Activated CD4-positive, CD25-positive, alpha-beta regulatory T cell treated with anti-CD3 and anti-CD28 coated beads, Interleukin-2, amount 50 U/mL, for 24 hours (primary cell): ENCODE data around the gene SPRYD7.
"Not testable (repeated sequence)": the region's sequence is repeated elsewhere in the genome, so short reads cannot be mapped to it uniquely, and the experiment has no call there.

Experiments
- ATAC-seq, 2 donors: fragments of 150-1000 bp; cut with Tn5 transposase; one replicate each; pipeline ENCODE4 v1.10.0; 2021; ENCODE audit warnings: mild to moderate bottlenecking in 1 of 2, moderate library complexity in 1 of 2

The SPRYD7 gene

GRCh38 chr13:49932066-49932465, 4.1 kb downstream of the SPRYD7 start:
- ATAC-seq: no peak

GRCh38 chr13:49927755-49928154, 8.4 kb downstream of the SPRYD7 start:
- ATAC-seq: no peak

- ATAC-seq: no peak
These were observed 10.2 kb downstream of the SPRYD7 start for GRCh38 chr13:49925881-49926418.

- no peak for ATAC-seq
These were observed 13.8 kb downstream of the SPRYD7 start for GRCh38 chr13:49922301-49922700.

- ATAC-seq: not testable (repeated sequence)
These were observed 15.2 kb downstream of the SPRYD7 start for GRCh38 chr13:49920969-49921368.

- ATAC-seq: not testable (repeated sequence)
These were observed 18.0 kb downstream of the SPRYD7 start for GRCh38 chr13:49918106-49918505.

- no peak for ATAC-seq
These were observed 21.2 kb downstream of the SPRYD7 start for GRCh38 chr13:49914947-49915346.

- ATAC-seq: no peak
These were observed 27.5 kb downstream of the SPRYD7 start for GRCh38 chr13:49908637-49909036.

GRCh38 chr13:49904729-49905456, 31.2 kb downstream of the SPRYD7 start:
- ATAC-seq: no peak

GRCh38 chr13:49898792-49899191, 37.3 kb downstream of the SPRYD7 start:
- ATAC-seq: no peak

- no peak for ATAC-seq
These were observed 38.4 kb downstream of the SPRYD7 start for GRCh38 chr13:49897713-49898112.

- ATAC-seq: no peak
These were observed 40.3 kb downstream of the SPRYD7 start for GRCh38 chr13:49895826-49896225.

- no peak for ATAC-seq
These were observed 42.5 kb downstream of the SPRYD7 start for GRCh38 chr13:49893591-49893990.

- no peak for ATAC-seq
These were observed 45.8 kb downstream of the SPRYD7 start for GRCh38 chr13:49890376-49890775.

GRCh38 chr13:49878682-49879081, 57.5 kb downstream of the SPRYD7 start:
- ATAC-seq: no peak

GRCh38 chr13:49877629-49878218, 58.4 kb downstream of the SPRYD7 start:
- ATAC-seq: no peak

- no peak for ATAC-seq
These were observed 61.7 kb downstream of the SPRYD7 start for GRCh38 chr13:49874430-49874829.

GRCh38 chr13:49869519-49869918, 66.6 kb downstream of the SPRYD7 start:
- no peak for ATAC-seq

- no peak for ATAC-seq
These were observed 68.3 kb downstream of the SPRYD7 start for GRCh38 chr13:49867834-49868233.

- no peak for ATAC-seq
These were observed 70.9 kb downstream of the SPRYD7 start for GRCh38 chr13:49865218-49865617.

GRCh38 chr13:49864509-49864908, 71.6 kb downstream of the SPRYD7 start:
- no peak for ATAC-seq
